Endometrium (tissue), 2 donors: ENCODE data around the gene RGS6.
A peak's percentile ranks its signal among the peaks of the same experiment; 100 is the strongest.

ENCODE experiments used
- FAIRE-seq: peaks from 2 replicates; lab custom pipeline; 2012; peaks lifted over from hg19 to GRCh38; lab: Jason Lieb, UNC
- donor health status: control.
- donor health status: control.

RGS6 gene

GRCh38 chr14:72589652-72590051, 657.4 kb downstream of the RGS6 start:
- FAIRE-seq, result no peak

- no peak for FAIRE-seq
These were observed 658.3 kb downstream of the RGS6 start for GRCh38 chr14:72590577-72590976.

GRCh38 chr14:72591391-72591790, 659.2 kb downstream of the RGS6 start:
- FAIRE-seq, result no peak

- FAIRE-seq, result no peak
These were observed 662.1 kb downstream of the RGS6 start for GRCh38 chr14:72594099-72594901.

- FAIRE-seq, result no peak
These were observed 663.1 kb downstream of the RGS6 start for GRCh38 chr14:72595152-72595862.

- FAIRE-seq, result no peak
These were observed 665.3 kb downstream of the RGS6 start for GRCh38 chr14:72597252-72598233.

GRCh38 chr14:72598306-72598705, 666.1 kb downstream of the RGS6 start:
- FAIRE-seq, result no peak

- no peak for FAIRE-seq
These were observed 667.6 kb downstream of the RGS6 start for GRCh38 chr14:72599579-72600470.

GRCh38 chr14:72600551-72601330, 668.5 kb downstream of the RGS6 start:
- FAIRE-seq, result no peak

GRCh38 chr14:72603639-72604038, 671.4 kb downstream of the RGS6 start:
- FAIRE-seq, result no peak

GRCh38 chr14:72604133-72604532, 671.9 kb downstream of the RGS6 start:
- FAIRE-seq, result no peak

GRCh38 chr14:72605096-72605920, 673.1 kb downstream of the RGS6 start:
- FAIRE-seq, result no peak

GRCh38 chr14:72605921-72606220, 673.6 kb downstream of the RGS6 start:
- no peak for FAIRE-seq

- FAIRE-seq, result no peak
These were observed 674.6 kb downstream of the RGS6 start for GRCh38 chr14:72606879-72607278.

- FAIRE-seq, result no peak
These were observed 675.3 kb downstream of the RGS6 start for GRCh38 chr14:72607386-72608130.

- peak; percentile 90 for FAIRE-seq
These were observed 676.4 kb downstream of the RGS6 start for GRCh38 chr14:72608391-72609204.

GRCh38 chr14:72609205-72609916, 677.1 kb downstream of the RGS6 start:
- FAIRE-seq, result no peak
